ENCODE results near the gene SAMD9.

GRCh38 chr7:93146036-93146435, 28.3 kb upstream of the SAMD9 start:
- TF ChIP-seq MYC (IDR thresholded peaks at IDR 0.05; ENCODE audit: low read depth, low read length), result no peak
- TF ChIP-seq, protein P1, sequence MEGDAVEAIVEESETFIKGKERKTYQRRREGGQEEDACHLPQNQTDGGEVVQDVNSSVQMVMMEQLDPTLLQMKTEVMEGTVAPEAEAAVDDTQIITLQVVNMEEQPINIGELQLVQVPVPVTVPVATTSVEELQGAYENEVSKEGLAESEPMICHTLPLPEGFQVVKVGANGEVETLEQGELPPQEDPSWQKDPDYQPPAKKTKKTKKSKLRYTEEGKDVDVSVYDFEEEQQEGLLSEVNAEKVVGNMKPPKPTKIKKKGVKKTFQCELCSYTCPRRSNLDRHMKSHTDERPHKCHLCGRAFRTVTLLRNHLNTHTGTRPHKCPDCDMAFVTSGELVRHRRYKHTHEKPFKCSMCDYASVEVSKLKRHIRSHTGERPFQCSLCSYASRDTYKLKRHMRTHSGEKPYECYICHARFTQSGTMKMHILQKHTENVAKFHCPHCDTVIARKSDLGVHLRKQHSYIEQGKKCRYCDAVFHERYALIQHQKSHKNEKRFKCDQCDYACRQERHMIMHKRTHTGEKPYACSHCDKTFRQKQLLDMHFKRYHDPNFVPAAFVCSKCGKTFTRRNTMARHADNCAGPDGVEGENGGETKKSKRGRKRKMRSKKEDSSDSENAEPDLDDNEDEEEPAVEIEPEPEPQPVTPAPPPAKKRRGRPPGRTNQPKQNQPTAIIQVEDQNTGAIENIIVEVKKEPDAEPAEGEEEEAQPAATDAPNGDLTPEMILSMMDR (IDR thresholded peaks at IDR 0.05; ENCODE audit: low read depth, low read length), result no peak

Data from NB4 (cell line).